ENCODE measurements around the gene BTLA.

- TF ChIP-seq CTCF (IDR thresholded peaks at IDR 0.05; ENCODE audit: low read depth, low read length), result peak; percentile 72
- TF ChIP-seq EZH2phosphoT487 (IDR thresholded peaks at IDR 0.05; ENCODE audit: low read depth), result no peak
These were observed 32.1 kb upstream of the BTLA start for GRCh38 chr3:112531358-112531781.
